GM18907 (cell line): ENCODE results near the gene FARP1.

Experiments used
- ATAC-seq: cut with Tn5 transposase; IDR thresholded peaks from one replicate; pipeline ENCODE4 v1.9.1; 2021; ENCODE audit warnings: mild to moderate bottlenecking, moderate library complexity; ENCODE audit not compliant: unreplicated experiment

The FARP1 gene

DNA sequence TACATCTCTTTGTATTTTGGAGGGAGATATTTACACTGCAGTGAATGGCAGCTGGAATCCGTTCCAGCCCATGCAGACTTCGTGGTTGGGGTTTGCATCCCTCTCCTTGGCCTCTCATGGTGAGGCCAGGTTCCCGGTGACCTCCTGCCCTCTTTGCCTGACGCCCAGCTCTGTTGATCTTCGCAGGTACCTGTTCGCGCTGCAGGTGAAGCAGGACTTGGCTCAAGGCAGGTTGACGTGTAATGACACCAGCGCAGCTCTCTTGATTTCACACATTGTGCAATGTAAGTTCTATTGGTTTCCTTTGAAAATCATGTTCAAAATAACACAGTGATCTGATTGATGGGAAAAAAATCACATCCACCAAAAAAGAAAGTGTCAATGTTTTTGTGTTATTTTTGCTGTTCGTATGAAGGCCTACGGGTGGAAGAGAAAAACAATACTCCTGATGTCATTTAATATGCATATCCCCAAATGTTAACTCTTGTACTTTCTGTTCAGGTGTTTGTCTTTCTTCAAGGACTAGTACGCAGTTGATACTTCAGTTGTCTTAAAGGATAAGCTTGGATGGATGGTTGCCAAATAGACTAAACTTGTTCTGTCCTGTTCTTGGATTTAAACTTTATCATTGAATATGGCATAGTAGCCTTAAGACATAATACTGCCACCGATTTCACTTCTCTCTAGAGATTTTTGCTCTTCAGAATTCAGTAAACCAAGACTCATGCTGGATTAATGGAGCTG is 234.9 kb downstream of the FARP1 start:
- no peak for ATAC-seq

DNA sequence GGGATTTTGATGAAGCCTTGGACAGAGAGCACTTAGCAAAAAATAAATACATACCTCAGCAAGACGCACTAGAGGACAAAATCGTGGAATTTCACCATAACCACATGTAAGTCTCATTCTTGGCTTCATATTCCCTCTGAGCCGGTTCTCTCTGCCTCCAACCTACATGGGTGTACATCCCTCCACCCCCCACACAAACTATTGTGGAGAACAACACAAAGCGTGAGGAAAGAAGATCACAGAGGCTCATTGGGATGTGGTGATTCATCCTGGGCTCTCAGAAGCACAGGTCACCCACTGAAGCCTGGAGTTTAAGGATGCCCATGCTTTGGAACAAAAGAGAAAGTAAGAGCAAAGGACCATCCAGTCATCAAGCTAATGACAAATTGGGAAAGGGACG is 241.8 kb downstream of the FARP1 start:
- no peak for ATAC-seq

DNA sequence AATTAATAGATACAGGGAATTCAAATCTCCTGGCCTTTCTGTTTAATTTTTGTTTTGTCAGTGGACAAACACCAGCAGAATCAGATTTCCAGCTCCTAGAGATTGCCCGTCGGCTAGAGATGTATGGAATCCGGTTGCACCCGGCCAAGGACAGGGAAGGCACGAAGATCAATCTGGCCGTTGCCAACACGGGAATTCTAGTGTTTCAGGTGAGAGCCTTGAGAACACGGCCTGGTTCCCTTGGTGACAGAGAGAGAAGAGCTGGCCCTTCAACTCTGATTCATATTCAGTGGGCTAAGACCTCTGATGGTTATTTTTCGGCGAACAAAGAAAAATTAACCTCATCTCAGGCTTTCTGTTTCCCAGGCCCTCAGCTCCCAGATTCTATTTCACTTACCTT is 242.7 kb downstream of the FARP1 start:
- ATAC-seq, result no peak

DNA sequence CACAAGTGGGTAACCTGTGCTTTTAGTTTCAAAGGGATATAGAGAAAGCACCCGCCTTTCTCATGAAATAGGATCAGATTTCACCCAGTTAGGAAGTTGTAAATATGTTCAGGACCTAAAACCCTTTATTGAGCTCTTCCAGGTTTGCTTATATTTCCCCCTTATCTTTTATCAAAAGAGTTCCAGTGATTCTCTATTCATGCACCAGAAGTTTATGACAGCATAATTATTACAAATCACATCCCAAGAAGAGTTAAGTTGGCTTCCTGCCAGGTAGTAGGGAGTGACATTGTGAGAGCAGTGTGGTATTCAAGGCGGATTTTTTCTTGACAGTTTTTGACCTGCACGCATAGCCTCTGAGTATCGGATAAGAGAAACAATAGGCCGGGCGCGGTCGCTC is 243.7 kb downstream of the FARP1 start:
- ATAC-seq, result no peak

DNA sequence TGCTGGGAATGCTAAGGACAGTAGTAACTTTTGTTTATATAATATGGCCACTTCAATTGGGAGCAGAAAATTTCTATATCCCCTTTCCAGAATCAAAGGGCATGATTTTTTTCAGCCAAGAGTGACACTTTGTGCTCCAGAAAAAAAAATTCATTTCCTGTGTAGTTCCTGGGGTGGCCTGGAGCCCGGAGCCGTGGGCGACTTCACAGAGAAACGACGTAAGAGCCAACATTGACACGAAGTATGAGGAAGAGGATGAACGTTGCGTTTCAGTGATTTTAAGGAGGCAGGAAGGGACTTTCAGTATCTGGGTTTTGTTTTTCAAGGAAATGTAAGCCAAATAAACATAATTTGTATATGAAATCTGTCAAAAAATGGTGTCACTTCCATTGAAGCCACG is 246.4 kb downstream of the FARP1 start:
- ATAC-seq, result no peak

DNA sequence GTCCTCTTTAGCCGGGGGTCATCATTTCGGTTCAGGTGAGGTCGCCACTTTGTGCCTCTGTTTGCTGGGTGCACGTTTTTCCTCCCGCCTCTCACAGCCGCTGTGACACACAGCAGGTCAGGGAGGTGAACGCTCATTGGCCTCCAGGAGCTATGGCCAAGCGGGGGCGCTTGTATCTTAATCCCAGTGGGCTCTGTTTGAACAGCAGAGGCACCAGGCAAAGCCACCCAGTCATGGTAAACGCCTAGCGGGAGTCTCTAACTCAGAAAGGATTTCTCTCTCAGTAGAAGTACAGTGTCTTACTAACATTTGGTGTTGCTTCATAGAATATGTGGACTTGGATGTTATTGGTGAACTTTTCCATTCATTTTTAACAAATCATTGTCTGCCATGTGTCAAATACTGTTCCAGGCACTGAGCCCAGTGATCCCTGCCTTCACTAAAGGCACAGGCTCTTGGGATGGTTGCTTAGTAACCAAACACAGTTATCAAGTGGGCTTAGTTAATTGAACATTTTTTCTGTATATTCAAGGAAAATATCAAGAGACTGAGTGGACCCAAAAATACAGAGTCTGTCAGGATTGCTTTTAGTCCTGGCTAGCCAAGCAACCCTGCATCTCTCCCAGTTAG is 247.3 kb downstream of the FARP1 start:
- ATAC-seq, result no peak

DNA sequence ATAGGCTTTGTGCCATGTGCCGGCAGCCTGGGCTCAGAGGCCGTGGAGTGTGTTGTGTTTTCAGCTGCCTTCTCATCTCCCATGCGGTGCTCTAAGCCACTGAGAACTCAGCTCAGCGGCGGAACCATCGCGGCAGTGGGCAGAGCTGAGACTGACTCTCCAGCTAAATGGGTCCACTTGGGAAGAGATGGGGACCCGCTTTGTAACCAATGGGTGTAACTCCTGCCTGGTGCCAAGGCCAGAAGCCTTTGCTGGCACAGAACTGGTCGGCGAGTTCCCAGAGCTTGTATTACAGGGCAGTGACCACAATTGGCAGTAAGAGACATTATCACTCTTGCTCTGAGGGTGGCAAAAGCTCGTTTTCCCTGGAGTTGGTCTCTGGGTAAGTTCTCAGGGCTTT is 251.0 kb downstream of the FARP1 start:
- no peak for ATAC-seq

DNA sequence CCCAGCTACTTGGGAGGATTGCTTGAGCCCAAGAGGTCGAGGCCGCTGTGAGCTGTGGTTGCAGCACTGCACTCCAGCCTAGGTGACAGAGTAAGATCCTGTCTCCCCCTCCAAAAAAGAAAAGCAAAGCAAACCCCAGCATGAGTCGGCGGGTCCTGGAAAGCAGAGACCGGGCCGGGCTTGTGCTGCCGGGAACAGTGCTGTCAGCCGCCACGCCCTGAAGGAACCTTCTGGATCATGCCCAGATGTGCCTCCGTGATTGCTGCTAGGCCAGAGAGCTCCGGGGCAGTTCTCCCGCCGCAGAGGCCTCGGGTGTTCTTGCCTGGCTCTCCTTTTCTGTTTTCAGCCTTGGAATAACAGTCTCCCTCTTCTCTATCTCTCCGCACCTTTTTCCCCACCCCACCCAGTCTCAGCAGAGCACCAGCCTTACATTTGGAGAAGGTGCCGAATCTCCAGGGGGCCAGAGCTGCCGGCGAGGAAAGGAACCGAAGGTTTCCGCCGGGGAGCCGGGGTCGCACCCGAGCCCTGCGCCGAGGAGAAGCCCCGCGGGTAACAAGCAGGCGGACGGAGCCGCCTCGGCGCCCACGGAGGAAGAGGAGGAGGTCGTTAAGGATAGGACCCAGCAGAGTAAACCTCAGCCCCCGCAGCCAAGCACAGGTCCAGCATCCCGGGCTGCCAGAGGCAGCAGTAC is 252.1 kb downstream of the FARP1 start:
- no peak for ATAC-seq

DNA sequence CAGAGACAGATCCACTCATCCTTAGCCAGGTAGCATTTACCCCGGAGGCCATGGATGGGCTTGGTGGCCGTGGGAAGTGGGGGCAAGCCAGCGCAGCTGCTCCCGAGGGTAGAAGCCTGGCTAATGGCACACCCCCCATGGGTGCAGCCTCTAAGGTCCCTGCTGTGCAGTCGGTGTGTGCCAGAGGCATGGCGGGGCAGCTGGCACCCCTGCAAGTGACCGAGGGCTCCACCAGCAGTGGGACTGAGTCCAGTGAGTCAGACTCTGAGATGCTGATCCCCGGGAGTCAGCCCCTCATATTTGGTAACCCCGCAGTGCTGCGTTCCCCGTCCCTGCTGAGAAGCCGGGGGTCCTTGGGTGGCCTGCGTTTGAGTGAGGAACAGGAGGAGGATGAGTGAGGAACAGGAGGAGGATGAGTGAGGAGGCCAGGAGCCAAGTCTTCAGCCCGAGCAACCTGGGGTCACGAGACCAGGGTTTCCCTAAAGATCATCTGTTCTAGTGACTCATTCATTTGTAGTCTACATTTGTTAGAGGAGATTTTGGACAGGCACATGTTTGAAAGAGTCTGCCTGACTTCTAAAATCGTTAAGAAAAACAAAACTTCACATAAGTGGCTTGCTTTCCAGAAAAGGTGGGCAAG is 253.3 kb downstream of the FARP1 start:
- ATAC-seq, result no peak

DNA sequence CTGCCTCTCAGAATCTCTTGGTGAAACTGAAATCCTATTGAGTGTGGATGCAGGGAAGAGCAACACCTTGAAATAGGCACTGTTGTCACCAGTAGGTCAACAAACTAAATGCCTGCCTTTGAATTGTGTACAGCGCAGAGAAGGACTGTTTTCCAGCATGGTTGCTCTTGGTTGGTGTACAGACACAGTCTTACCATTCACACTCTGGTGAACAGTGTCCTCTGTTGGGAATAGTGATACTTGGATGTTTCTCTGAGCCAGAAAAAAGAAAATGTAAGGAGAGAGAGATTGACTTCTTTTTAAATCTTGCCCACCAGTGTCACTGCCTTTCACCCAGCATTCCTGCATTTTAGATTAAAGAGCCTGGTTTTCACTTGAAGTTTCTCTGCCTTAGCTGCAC is 254.3 kb downstream of the FARP1 start:
- no peak for ATAC-seq

DNA sequence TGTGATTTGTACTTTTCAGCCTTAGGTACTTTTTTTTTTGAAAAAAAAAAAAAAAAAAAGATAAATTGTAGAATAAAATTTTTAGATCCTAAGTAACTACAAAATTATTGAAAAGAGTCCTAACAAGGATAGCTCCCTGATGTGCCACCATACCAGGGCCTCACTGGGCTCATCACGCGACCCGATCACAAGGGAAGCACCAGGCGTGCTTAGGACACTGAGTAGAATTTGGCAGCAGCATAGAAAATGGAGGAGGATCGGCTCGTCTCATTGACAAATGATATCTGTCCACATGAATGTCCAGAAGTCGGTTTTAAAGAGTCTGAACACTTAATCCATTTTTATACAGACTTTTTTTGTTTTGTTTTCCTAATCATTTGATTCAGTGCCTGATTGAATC is 255.0 kb downstream of the FARP1 start:
- ATAC-seq, result no peak

DNA sequence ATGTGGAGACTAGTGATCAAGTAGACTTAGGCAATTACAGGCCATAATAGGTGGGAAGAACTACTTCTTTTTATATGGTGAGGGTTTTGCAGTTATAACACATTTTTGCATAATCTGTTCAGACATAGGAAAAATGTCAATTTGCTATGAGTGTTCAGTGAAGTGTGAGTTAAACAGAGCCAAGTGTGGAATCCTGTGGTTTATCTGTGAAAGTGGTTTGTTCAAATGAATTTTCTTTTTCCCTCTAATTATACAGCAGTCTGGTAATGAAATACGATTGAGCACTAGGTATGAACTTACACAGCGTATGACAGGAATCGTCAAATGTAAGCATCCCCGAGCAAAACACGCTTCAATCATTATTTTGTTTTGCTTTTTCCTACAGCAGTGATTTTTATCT is 255.7 kb downstream of the FARP1 start:
- ATAC-seq, result no peak

DNA sequence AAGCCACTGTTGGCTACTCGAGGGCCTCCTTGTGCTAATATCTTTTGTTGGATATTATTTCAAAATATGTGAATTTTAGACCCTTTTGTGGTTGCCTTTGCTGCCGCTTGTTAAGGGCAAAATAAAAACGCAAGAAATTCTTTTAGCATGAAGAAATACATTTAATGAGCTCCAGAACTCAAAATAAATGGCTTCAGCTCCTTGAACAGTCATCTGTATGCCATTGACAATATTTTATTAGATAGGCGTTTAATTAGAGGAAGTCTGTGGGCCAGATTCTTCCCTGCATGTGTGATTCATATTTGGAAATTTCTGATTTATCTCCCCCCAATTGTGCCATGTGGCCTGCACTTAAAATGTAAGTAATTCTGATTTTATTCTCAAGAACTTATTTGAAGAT is 256.9 kb downstream of the FARP1 start:
- no peak for ATAC-seq

DNA sequence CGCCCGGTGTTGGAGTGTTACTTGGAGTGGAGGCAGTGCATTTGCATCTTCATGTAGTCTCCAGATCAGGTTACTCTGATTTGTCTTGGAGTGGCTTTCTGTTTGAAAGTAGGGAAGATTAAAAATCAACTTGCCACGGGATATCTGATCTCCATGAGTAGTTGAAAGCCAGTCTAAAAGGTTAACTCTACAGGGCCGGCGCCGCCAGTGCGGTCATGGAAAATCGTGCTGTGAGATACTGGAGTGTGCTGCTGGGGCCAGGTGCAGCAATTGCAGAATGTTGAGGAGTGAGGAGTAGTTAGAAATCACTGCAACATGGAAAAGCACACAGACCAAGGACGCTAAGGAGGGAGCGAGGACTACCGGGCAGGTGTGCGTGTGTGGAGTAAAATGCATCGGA is 259.0 kb downstream of the FARP1 start:
- no peak for ATAC-seq

DNA sequence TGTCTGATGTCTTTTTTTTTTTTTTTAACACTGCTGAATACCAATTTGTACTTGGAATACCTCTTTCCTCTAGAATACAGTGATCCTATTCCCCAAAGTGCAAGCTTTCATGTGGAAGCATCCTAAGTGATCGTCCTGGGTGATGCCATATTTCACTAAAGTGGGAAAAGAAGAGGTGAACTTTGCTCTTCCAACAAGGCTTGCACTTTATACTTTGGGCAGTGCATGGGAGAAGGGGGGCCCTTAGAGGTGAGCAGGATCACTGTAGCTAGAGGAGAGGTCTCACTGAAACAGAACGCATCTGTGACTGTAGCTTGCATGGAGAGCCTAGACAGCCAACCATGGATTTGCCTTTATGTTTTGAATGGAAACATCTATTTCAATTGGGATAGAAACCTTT is 260.2 kb downstream of the FARP1 start:
- no peak for ATAC-seq

DNA sequence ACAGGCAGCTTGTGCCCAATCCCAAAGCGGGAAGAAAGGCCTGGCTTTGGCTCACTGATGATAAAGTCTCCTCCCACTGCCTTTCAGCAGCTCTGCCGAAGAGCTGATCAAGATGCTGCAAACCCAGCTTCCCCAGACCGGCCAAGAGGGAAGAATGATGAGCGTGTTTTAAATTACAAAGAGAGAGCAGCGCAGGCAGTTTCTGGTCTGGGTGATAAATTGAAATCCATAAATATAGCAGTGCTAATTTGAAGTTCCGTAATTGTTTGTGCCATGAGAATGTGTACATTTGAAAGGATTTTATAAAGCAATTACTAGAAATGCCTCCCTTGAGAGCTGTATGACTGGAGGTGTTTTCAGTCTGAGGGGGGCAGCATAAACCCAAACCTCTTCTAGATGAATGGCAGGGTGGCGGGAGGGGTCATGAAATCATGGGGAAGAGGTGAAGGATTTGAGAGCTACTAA is 262.2 kb downstream of the FARP1 start:
- ATAC-seq, result no peak

DNA sequence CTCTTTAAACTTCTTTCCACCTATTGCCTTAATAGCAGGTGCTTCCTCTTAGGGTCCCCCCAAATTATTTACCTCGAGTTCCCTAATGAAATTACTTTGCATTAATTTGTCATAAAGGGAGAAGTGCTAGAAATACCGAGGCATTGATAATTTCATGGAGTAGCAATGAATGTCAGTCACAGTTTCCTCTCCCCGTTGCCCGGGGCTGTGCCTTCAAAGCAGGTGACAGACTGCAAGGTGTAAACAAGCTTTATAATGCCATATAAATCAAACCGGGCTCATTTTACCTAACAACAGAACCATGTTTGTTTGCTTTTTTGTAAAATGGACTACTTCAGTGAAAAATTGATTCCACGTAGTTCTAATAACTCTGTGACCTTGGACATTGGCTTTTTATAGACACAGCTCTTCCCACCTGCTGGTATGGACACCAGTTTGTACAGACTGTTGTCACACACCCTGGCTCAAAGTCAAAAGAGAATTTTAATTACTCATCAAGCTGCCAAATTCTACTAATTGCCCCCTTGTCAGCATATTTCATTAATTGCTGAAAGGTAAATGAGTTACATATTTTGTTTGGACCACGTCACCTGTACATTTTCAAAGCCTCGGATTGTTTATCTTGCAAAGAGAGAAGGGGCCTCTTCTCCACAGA is 262.9 kb downstream of the FARP1 start:
- no peak for ATAC-seq

DNA sequence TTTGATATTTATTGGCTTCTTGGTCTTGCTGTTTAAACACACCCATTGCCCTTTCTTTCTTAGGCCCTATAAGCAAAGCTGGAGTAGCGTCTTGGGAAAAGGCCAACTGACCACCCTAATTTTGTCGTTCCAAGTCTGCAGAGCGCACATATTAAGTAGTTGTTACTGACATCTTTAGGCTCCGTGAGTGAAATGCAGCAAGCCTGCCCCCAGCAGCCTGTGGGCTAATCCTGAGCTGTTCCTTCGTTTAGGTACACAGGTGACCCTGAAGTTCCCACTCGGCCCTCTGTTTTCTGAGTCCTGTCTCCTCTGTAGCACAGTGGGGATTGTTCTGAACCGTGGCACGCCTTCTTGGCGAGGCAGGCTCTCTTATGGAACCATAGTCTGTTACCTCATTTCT is 263.5 kb downstream of the FARP1 start:
- ATAC-seq, result no peak

DNA sequence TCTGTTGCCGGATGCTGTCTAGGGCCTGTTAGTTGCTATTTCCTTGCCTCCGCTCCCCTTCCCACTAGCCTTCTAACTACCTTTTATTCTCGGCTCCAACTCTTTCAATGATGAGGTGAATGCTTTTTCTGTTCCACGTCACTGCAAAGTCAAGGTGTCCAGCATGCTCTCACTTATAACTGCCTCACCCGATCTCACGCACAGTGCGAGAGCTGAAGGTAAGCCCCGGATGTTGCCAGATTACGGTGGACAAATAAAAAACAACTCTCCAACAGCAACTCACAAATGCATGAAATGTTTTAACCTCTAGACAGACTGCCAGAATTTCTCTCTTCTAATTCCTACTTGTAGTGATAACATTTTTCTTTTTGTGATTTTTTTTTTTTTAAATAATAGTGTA is 264.1 kb downstream of the FARP1 start:
- no peak for ATAC-seq

DNA sequence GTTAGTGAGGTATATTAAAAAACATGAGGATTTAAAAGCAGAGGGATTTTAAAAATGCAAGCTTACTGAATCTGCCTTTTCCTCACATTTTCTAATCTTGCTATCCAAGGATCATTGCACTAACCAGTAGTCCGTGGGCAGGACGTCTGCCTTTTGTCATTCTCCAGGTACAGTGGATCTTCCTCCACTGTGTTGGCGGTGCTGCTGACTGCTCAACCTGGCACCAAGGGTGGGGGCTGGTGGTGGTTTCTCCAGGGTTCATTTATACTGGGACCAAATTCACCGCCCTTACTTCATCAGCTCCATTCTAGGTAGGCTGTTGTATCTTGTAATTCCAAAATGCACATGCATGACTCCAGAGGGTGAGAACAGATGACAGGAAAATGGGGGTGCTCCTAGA is 264.7 kb downstream of the FARP1 start:
- ATAC-seq, result no peak

DNA sequence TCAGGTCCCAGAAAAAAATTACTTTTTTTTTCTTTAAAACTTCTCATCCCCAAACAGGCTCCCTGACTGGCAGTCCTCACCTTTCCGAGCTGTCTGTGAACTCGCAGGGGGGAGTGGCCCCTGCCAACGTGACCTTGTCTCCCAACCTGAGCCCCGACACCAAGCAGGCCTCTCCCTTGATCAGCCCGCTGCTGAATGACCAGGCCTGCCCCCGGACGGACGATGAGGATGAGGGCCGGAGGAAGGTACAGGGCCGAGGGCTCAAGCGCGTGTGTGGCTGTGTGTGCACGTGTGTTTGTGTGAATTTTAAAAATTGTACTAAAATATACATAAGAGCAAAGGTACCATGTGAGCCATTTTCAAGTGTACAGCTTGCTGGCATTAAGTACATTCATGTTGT is 266.4 kb downstream of the FARP1 start:
- ATAC-seq, result no peak
